GM21723 (cell line): ENCODE data around the gene SZT2.
"Not testable (repeated sequence)": the region's sequence is repeated elsewhere in the genome, so short reads cannot be mapped to it uniquely, and the experiment has no call there.

Experiments
- ATAC-seq: cut with Tn5 transposase; IDR thresholded peaks from one replicate; pipeline ENCODE4 v1.9.1; 2021; ENCODE audit warnings: mild to moderate bottlenecking, moderate library complexity; ENCODE audit not compliant: unreplicated experiment

SZT2 gene

DNA sequence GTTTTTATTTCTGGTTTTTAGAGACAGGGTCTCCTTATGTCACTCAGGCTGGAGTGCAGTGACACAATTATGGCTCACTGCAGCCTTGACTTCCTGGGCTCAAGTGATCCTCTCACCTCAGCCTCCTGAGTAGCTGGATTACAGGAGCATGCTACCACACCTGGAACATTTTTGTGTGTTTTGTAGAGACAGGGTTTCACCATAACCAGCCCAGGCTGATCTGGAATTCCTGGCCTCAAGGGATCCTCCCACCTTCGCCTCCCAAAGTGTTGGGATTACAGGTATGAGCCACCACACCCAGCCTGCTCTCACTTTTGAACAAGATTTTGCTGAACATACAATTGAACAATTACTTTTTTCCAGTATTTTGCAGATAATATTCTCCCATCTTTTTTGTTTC lies 88.0 kb downstream of the SZT2 start:
- no peak for ATAC-seq

GRCh38 chr1:43479414-43479813 lies 89.7 kb downstream of the SZT2 start:
- ATAC-seq = no peak

GRCh38 chr1:43481491-43481890 lies 91.8 kb downstream of the SZT2 start:
- ATAC-seq = no peak

DNA sequence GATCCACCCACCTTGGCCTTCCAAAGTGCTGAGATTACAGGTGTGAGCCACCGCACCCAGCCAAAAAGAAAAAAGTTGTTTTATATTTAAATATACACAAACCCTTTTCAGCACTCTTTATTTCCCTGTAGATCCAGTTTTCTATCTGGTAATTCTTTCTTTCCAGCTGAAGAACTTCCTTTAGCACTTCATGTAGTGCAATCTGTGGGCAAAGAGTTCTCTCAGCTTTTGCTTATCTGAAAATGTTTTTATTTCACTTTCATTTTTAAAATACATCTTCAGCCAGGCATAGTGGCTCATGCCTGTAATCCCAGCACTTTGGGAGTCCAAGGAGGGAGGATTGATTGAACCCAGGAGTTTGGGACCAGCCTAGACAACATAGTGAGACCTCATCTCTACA lies 92.5 kb downstream of the SZT2 start:
- ATAC-seq = no peak

DNA sequence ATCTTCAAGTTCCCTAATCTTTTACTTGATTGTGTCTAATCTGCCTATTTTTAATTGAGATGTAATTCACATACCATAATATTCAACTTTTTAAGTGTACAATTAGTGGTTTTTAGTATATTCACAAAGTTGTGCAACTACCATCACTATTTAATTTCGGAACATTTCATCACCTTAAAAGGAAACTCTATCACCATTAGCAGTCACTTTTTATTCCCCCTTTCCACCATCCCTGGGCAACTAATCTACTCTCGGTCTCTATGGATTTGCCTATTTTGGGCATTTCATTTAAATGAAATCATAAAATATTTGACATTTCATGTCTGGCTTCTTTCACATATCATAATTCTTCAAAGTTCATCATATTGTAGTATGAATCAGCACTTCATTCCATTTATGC lies 94.7 kb downstream of the SZT2 start:
- no peak for ATAC-seq

DNA sequence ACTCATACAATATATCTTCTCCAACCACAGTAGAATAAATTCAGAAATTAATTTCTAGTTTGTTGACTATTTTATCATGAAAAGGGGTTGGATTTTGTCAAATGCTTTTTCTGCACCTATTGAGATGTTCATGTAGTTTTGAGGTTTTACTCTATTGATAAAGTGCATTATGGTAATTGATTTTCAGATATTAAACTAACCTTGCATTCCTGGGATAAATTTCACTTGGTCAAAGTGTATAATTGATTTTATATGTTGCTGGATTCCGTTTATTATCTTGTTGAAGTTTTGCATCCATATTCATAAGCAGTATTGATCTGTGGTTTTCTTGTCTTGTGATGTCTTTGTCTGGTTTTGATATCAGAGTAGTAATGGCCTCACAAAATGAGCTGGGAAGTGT lies 98.5 kb downstream of the SZT2 start:
- ATAC-seq = no peak

GRCh38 chr1:43491061-43491460 lies 101.4 kb downstream of the SZT2 start:
- ATAC-seq = no peak

- no peak for ATAC-seq
Measured at GRCh38 chr1:43492826-43493225, 103.1 kb downstream of the SZT2 start.

DNA sequence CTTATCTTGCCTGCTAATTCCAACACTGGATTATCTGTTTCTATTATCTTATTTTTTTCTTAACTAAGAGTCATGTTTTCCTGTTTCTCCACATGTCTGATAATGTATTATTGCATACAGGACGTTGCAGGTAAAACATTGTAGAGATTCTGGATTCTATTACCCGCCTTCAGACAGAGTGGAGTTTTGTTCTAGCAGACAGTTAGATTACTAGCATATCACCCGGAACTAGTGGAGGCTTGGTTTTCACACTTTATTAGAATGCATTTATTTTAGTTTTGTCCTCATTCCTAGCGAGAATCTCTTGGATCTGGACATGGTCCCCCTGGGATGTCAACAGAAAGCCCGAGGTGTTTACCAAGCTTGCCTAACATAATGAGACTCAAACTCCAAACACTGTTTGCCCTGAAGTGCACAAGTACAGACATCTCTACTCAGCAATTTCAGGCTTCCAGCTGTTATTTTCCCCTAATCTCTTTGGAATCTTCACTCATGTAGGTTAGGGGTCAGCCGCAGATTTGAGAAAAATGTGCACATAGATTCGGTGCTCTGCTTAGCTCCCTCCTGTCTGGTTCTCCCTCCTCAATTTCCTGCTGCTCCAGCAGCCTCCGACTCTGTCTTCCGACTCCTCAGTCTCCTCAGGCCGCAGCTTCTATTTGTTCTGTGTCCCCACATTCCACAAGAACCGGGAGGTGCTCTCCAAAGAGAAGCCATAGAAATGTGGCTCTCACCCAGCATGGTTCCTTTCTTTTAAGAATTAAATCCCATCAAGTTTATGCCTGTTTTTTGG lies 104.2 kb downstream of the SZT2 start:
- no peak for ATAC-seq

- ATAC-seq = no peak
Measured at GRCh38 chr1:43495204-43495603, 105.5 kb downstream of the SZT2 start.

DNA sequence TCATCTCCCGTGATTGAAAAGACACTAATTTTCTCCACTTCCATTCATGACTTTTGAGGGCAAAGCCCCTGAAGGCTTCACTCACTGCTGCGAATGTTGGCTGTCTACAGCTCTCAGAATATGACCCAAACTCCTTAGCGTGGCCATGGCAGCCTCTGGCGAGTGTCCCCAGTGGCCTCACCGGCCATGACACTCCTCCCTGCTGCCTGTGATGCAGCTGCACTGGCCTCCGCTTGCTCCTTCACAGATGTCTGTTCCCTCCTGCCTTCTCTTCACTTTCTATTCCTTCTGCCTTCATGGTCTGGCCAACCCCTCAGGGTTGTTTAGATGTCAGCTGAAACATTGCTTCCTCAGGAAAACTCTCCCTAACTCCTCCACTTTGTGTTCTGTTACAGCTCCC lies 110.2 kb downstream of the SZT2 start:
- ATAC-seq = no peak

GRCh38 chr1:43501806-43502205 lies 112.1 kb downstream of the SZT2 start:
- not testable (repeated sequence) for ATAC-seq

DNA sequence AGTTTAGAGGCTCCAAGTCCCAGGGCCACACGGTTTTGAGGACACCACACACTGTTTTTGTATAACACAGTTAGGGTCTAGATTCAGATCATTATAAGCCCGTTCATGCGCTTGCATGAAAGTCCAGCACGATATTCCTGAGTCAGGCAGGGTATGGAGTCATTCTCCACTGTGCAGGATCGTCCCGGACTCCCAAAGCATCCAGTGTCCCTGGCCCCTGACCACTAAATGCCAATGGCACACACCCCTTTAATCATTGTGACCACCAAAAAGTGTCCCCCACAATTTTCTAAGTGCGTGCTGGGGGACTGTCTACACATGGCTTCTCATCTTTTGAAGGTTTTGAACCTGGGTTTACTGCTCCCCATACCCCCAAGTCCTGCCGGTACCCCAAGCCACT lies 113.8 kb downstream of the SZT2 start:
- no peak for ATAC-seq
